ENCODE measurements around the gene OVCH2. TPM values are rescaled to one million over a fixed set of nuclear protein-coding genes. Genes with fewer than 3 reads are reported as not detected.

Gene OVCH2
- total and polyA plus RNA-seq, 10 of the 15 experiments (the other 5 are each of a cell fraction or from before 2014, with no cell fraction given), result not detected

GRCh38 chr11:7665473-7666291, 40.6 kb downstream of the OVCH2 start (continued):
- no peak for TF ChIP-seq BCLAF1 (IDR thresholded peaks at IDR 0.05)
- TF ChIP-seq ATF7 (IDR thresholded peaks at IDR 0.05; ENCODE audit: low read depth), result no peak
- TF ChIP-seq STAT1 (conservative IDR thresholded peaks at IDR 0.05), result no peak
- 0 out of 2 replicates have a peak, but pooled peaks have one; percentile 32 for TF ChIP-seq TBL1XR1 (IDR thresholded peaks at IDR 0.05; ENCODE audit: low read depth, low read length)
- TF ChIP-seq ASH2L (IDR thresholded peaks at IDR 0.05; ENCODE audit: borderline replicate concordance, low read depth), result no peak
- no peak for TF ChIP-seq BRCA1 (IDR thresholded peaks at IDR 0.05; ENCODE audit: low read depth, low read length)
- TF ChIP-seq PBX3 (IDR thresholded peaks at IDR 0.05; ENCODE audit: insufficient replicate concordance, low read depth, low read length), result no peak
- no peak for TF ChIP-seq PML (IDR thresholded peaks at IDR 0.05; ENCODE audit: low read length)
- TF ChIP-seq MAX (IDR thresholded peaks at IDR 0.05; ENCODE audit: low read depth, low read length), result 0 out of 2 replicates have a peak, but pooled peaks have one; percentile 33
- TF ChIP-seq MYC (IDR thresholded peaks at IDR 0.05; ENCODE audit: insufficient read depth, insufficient read length, insufficient replicate concordance, low read length, severe bottlenecking), result no peak
- peak; percentile 72; the same call in 1 of the 3 replicates for TF ChIP-seq POU2F2 (IDR thresholded peaks at IDR 0.05; ENCODE audit: borderline replicate concordance, low read depth, low read length)
- TF ChIP-seq YBX1 (IDR thresholded peaks at IDR 0.05), result no peak
- TF ChIP-seq CBFB (IDR thresholded peaks at IDR 0.05; ENCODE audit: low read depth), result no peak
- TF ChIP-seq TCF7 (IDR thresholded peaks at IDR 0.05; ENCODE audit: borderline replicate concordance), result no peak
- TF ChIP-seq GABPA (IDR thresholded peaks at IDR 0.05; ENCODE audit: low read depth), result no peak
- no peak for TF ChIP-seq SREBF2 (IDR thresholded peaks at IDR 0.05; ENCODE audit: low read length)
- peak; percentile 57; the same call in 1 of the 2 replicates for TF ChIP-seq SMARCA5 (IDR thresholded peaks at IDR 0.05)
- no peak for TF ChIP-seq NRF1 (conservative IDR thresholded peaks at IDR 0.05; ENCODE audit: low read depth, low read length)
- peak; percentile 72; the same call in 1 of the 2 replicates for TF ChIP-seq HDGF (IDR thresholded peaks at IDR 0.05)
- TF ChIP-seq ZNF207 (IDR thresholded peaks at IDR 0.05; ENCODE audit: borderline replicate concordance), result no peak
- no peak for TF ChIP-seq ZNF592 (IDR thresholded peaks at IDR 0.05)
- no peak for TF ChIP-seq ZZZ3 (IDR thresholded peaks at IDR 0.05; ENCODE audit: control insufficient read depth, insufficient read length, low read depth)
